B cell (primary cell): ENCODE results near the gene MVB12B. TPM values are rescaled to one million over a fixed set of nuclear protein-coding genes. Genes with fewer than 3 reads are reported as not detected.

Source experiments
- ATAC-seq: fragments of 200-7000 bp; cut with Tn5 transposase; one replicate; pipeline ENCODE4 v1.10.0; 2021; ENCODE audit warnings: low read depth, mild to moderate bottlenecking, moderate number of reproducible peaks, moderate library complexity
- CTCF ChIA-PET: fragments of 350-600 bp; sonication (Branson Sonifier 250); formaldehyde crosslinking; loops from one replicate; lab custom pipeline; 2021; ENCODE audit warnings: antibody characterized with exemption, inconsistent platforms; lab: Charles Lee
- POLR2A ChIA-PET: fragments of 350-600 bp; sonication (Branson Sonifier 250); formaldehyde crosslinking; loops from one replicate; lab custom pipeline; 2021; ENCODE audit warnings: antibody characterized with exemption; lab: Charles Lee
- DNase-seq: peaks from one replicate; pipeline ENCODE4 v3.0.0; 2013
- H2AFZ ChIP-seq: 2 replicates; pipeline ENCODE4 v1.6.1; 2012; ENCODE audit warnings: mild to moderate bottlenecking, low read depth, low read length; ENCODE audit not compliant: insufficient read depth, poor library complexity, severe bottlenecking
- H3K27ac ChIP-seq, 2 donors: 1 replicate in 1 of 2; 2 replicates in 1 of 2; pipeline ENCODE4 v1.5.1; 2012 to 2013; ENCODE audit warnings: low read length in 2 of 2, mild to moderate bottlenecking in 2 of 2, moderate library complexity in 1 of 2
- H3K27me3 ChIP-seq, 4 experiments: fragments of 200-600 bp in 1 of 4; sonication (generic) in 1 of 4; replicated peaks in 1 of 4; 1 replicate in 2 of 4; 2 replicates in 2 of 4; pipeline versions ENCODE4 v1.6.1 to v1.7.0; 2013 to 2016; ENCODE audit warnings: low read length in 3 of 4, mild to moderate bottlenecking in 2 of 4, mixed read lengths in 1 of 4, moderate library complexity in 1 of 4; ENCODE audit not compliant: insufficient read depth in 4 of 4, control insufficient read depth in 3 of 4; ENCODE audit errors: control extremely low read depth in 1 of 4
- H3K36me3 ChIP-seq, 2 experiments: replicated peaks in 1 of 2; 1 replicate in 1 of 2; 2 replicates in 1 of 2; pipeline versions ENCODE4 v1.6.1 to v1.7.1; 2013; ENCODE audit warnings: low read length in 1 of 2; ENCODE audit not compliant: insufficient read depth in 2 of 2, control insufficient read depth in 1 of 2; ENCODE audit errors: control extremely low read depth in 1 of 2, extremely low read depth in 1 of 2
- H3K4me1 ChIP-seq, 2 donors: fragments of 200-600 bp in 1 of 2; sonication (generic) in 1 of 2; 1 replicate in 1 of 2; 2 replicates in 1 of 2; pipeline versions ENCODE4 v1.5.1 to v1.6.1; 2013 to 2017; ENCODE audit warnings: low read length in 2 of 2; ENCODE audit not compliant: control insufficient read depth in 2 of 2, insufficient read depth in 2 of 2
- H3K4me2 ChIP-seq: replicated peaks from 2 replicates; pipeline ENCODE3; 2012; ENCODE audit warnings: mild to moderate bottlenecking, low read depth, low read length; ENCODE audit not compliant: poor library complexity, severe bottlenecking
- H3K4me3 ChIP-seq, 5 experiments: fragments of 200-600 bp in 1 of 5; sonication (generic) in 1 of 5; 1 replicate in 3 of 5; 2 replicates in 2 of 5; pipeline versions ENCODE4 v1.5.1 to v1.7.0; 2011 to 2016; ENCODE audit warnings: low read length in 4 of 5, mild to moderate bottlenecking in 4 of 5, low read depth in 2 of 5, control low read depth in 1 of 5, moderate library complexity in 1 of 5; ENCODE audit not compliant: insufficient read depth in 1 of 5; ENCODE audit errors: control extremely low read depth in 1 of 5, extremely low read depth in 1 of 5
- H3K79me2 ChIP-seq: fragments of 200-600 bp; sonication (generic); one replicate; pipeline ENCODE4 v1.6.0; 2016; ENCODE audit warnings: low read length; ENCODE audit not compliant: control insufficient read depth, insufficient read depth
- H3K9ac ChIP-seq: fragments of 200-600 bp; sonication (generic); 2 replicates; pipeline ENCODE4 v1.6.1; 2017; ENCODE audit warnings: mild to moderate bottlenecking, low read length, moderate library complexity
- H3K9me3 ChIP-seq, 3 donors: one replicate each; pipeline versions ENCODE4 v1.6.1 to v1.7.1; 2013; ENCODE audit warnings: low read length in 2 of 3; ENCODE audit not compliant: control insufficient read depth in 2 of 3, insufficient read depth in 1 of 3; ENCODE audit errors: control extremely low read depth in 1 of 3
- H4K20me1 ChIP-seq: 2 replicates; pipeline ENCODE4 v1.6.0; 2012; ENCODE audit warnings: mild to moderate bottlenecking, low read length; ENCODE audit not compliant: insufficient read depth, control insufficient read depth, poor library complexity, severe bottlenecking
- H3K27ac Mint-ChIP-seq: one replicate; pipeline ENCODE4 v1.8.0; 2021; ENCODE audit warnings: mixed read lengths
- H3K27me3 Mint-ChIP-seq: one replicate; pipeline ENCODE4 v1.8.0; 2021; ENCODE audit warnings: mixed read lengths
- H3K4me1 Mint-ChIP-seq: one replicate; pipeline ENCODE4 v1.8.0; 2021; ENCODE audit warnings: mixed read lengths
- H3K4me3 Mint-ChIP-seq: one replicate; pipeline ENCODE4 v1.8.0; 2021; ENCODE audit warnings: mixed read lengths
- H3K9me3 Mint-ChIP-seq: one replicate; pipeline ENCODE4 v1.8.0; 2022; ENCODE audit warnings: mixed read lengths; ENCODE audit not compliant: insufficient read depth
- EZH2 ChIP-seq: IDR thresholded peaks from 2 replicates; pipeline ENCODE4 v1.6.1; 2012; ENCODE audit warnings: borderline replicate concordance, low read depth, mild to moderate bottlenecking, moderate library complexity, low read length; ENCODE audit not compliant: insufficient read depth, poor library complexity, severe bottlenecking
- WGBS: methylation state at CpG from one replicate; pipeline ENCODE4 v1.1.5; 2013; ENCODE audit warnings: missing lambda C conversion rate; ENCODE audit not compliant: insufficient coverage; 5-methylcytosine and 5-hydroxymethylcytosine counted together
- intact Hi-C: fragments of 100-400 bp; cut with micrococcal nuclease; formaldehyde crosslinking; loops from one replicate; pipeline ENCODE4 v1.10.0; 2022
- polyA plus RNA-seq: library from polyadenylated mRNA; depleted of rRNA; stranded (reverse); fragments of >200 nt; gene quantifications from 2 replicates; pipeline ENCODE4 v1.2.3, GENCODE V29; 2012
- total RNA-seq, 2 donors: library from RNA; stranded (reverse); fragments of 120-200 nt in 1 of 2; gene quantifications; 1 replicate in 1 of 2; 2 replicates in 1 of 2; pipeline versions ENCODE4 v1.2.3 to v1.2.4, GENCODE V29; 2013 to 2022
- TF ChIP-seq, protein P1 (sequence below): fragments of 200-600 bp; IDR thresholded peaks from one replicate; pipeline ENCODE4 v1.8.0; 2022; ENCODE audit warnings: antibody characterized with exemption, mild to moderate bottlenecking

Gene MVB12B
- total and polyA plus RNA-seq, 2 donors (not counting 1 experiment from before 2014, with no cell fraction given), result 1.2 to 9.8 TPM

- no peaks in the 10 kb centered on the region for H3K36me3 ChIP-seq
- no peak overlapping the region for H3K27ac ChIP-seq
- POLR2A ChIA-PET, result no interaction called here
- Mint-ChIP-seq H3K27me3 (peaks cover 10% of the 10 kb centered on the region), H3K4me1 (peaks cover 12% of the 10 kb centered on the region), H3K4me3 (no peak overlapping the region), H3K27ac (no peak overlapping the region), H3K9me3 (no peaks in the 10 kb centered on the region)
- H2AFZ ChIP-seq, result no peak overlapping the region
- H3K27me3 ChIP-seq, result peaks cover 0 to 28% (median 11%) of the 10 kb centered on the region in 4 experiments
- peaks cover 0 to 3% (median 0%) of the 10 kb centered on the region in 3 donors for H3K9me3 ChIP-seq
- WGBS, result 94% methylated on average over 24 of the region's 28 CpGs
- DNase-seq, result no peak
- peaks cover 14 to 21% of the 10 kb centered on the region in 2 donors for H3K4me1 ChIP-seq
- H3K4me2 ChIP-seq, result no peak overlapping the region
- intact Hi-C loops, result no loop called here
- no peak overlapping the region for H3K9ac ChIP-seq
- no peak for TF ChIP-seq EZH2
- TF ChIP-seq, protein P1, sequence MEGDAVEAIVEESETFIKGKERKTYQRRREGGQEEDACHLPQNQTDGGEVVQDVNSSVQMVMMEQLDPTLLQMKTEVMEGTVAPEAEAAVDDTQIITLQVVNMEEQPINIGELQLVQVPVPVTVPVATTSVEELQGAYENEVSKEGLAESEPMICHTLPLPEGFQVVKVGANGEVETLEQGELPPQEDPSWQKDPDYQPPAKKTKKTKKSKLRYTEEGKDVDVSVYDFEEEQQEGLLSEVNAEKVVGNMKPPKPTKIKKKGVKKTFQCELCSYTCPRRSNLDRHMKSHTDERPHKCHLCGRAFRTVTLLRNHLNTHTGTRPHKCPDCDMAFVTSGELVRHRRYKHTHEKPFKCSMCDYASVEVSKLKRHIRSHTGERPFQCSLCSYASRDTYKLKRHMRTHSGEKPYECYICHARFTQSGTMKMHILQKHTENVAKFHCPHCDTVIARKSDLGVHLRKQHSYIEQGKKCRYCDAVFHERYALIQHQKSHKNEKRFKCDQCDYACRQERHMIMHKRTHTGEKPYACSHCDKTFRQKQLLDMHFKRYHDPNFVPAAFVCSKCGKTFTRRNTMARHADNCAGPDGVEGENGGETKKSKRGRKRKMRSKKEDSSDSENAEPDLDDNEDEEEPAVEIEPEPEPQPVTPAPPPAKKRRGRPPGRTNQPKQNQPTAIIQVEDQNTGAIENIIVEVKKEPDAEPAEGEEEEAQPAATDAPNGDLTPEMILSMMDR, result no peak
- CTCF ChIA-PET, result interaction anchor here (0.7 to 14.6 kb wide), 2 partner anchors 49 to 56 kb away, joined by 3 to 420 read pairs; no protein-coding TSS in a partner anchor
- H3K4me3 ChIP-seq, result no peak overlapping the region
- ATAC-seq, result no peak
- peaks cover 10% of the 10 kb centered on the region for H4K20me1 ChIP-seq
- H3K79me2 ChIP-seq, result no peaks in the 10 kb centered on the region
Measured at GRCh38 chr9:126503333-126504085, 176.9 kb downstream of the MVB12B start.
